ENCODE data around the gene CD274. TPM values are rescaled to one million over a fixed set of nuclear protein-coding genes. Genes with fewer than 3 reads are reported as not detected.

Gene CD274
- total and polyA plus RNA-seq, 2 of the 8 experiments (the other 6 are each of a cell fraction or from before 2014, with no cell fraction given): 0.08 to 0.15 TPM

- Histone ChIP-seq H4K8ac (ENCODE audit: extremely low read depth, insufficient read depth, low read length) (no peak overlapping the region), H2BK15ac (ENCODE audit: low read length) (no peak overlapping the region), H3K4me2 (ENCODE audit: insufficient read depth in 1 of 2, low read depth in 2 of 2, low read length in 2 of 2) (no peak overlapping the region), H3K23me2 (ENCODE audit: low read depth, low read length) (no peaks in the 10 kb centered on the region), H3K4me3 (ENCODE audit: extremely low read depth in 1 of 4, insufficient read depth in 2 of 4, low read depth in 3 of 4, low read length in 4 of 4) (no peak overlapping the region), H3K4ac (replicated peaks; ENCODE audit: insufficient read length, low read depth, low read length) (no peak overlapping the region), H2BK12ac (ENCODE audit: low read depth, low read length) (no peak overlapping the region), H3K79me2 (ENCODE audit: control insufficient read depth in 1 of 2, insufficient read depth in 2 of 2, low read length in 2 of 2) (no peaks in the 10 kb centered on the region), H3K79me1 (ENCODE audit: low read depth, low read length) (no peaks in the 10 kb centered on the region), H3K18ac (ENCODE audit: extremely low read depth, low read length) (no peak overlapping the region), H4K20me1 (replicated peaks in 1 of 2; ENCODE audit: control insufficient read depth in 1 of 2, insufficient read depth in 2 of 2, low read length in 2 of 2) (no peaks in the 10 kb centered on the region), H2AK5ac (ENCODE audit: low read depth, low read length) (no peak overlapping the region), H3K36me3 (ENCODE audit: control insufficient read depth in 2 of 4, insufficient read depth in 4 of 4, low read length in 3 of 4) (no peaks in the 10 kb centered on the region), H4K5ac (ENCODE audit: insufficient read length, low read depth, low read length) (no peak overlapping the region), H3K4me1 (replicated peaks in 1 of 4; ENCODE audit: control insufficient read depth in 3 of 4, insufficient read depth in 4 of 4, low read length in 3 of 4) (no peaks in the 10 kb centered on the region), H3K27ac (ENCODE audit: low read depth, low read length) (no peak overlapping the region), H2AFZ (ENCODE audit: low read length) (no peak overlapping the region), H3K27me3 (replicated peaks in 1 of 4; ENCODE audit: control insufficient read depth in 3 of 4, extremely low read depth in 1 of 4, insufficient read depth in 3 of 4, low read length in 3 of 4) (no peaks in the 10 kb centered on the region), H2BK120ac (replicated peaks; ENCODE audit: low read depth, low read length) (no peak overlapping the region), H4K91ac (replicated peaks; ENCODE audit: insufficient read length, low read length) (no peak overlapping the region), H3K23ac (ENCODE audit: insufficient read length) (no peak overlapping the region), H2BK5ac (ENCODE audit: low read depth, low read length) (no peak overlapping the region), H3K9ac (replicated peaks in 1 of 4; ENCODE audit: extremely low read depth in 1 of 4, low read depth in 3 of 4, low read length in 3 of 4) (no peak overlapping the region), H3K9me3 (ENCODE audit: insufficient read depth in 2 of 2, low read depth in 1 of 2, low read length in 1 of 2) (peaks cover 0 to 4% of the 10 kb centered on the region in 2 experiments; a peak in 1 of 4 replicates), H3K14ac (ENCODE audit: insufficient read length) (no peak overlapping the region), H2BK20ac (ENCODE audit: low read length) (no peak overlapping the region), H3K56ac (replicated peaks; ENCODE audit: insufficient read length, low read depth, low read length) (no peak overlapping the region)
- no peak for FAIRE-seq
- 85% methylated on average over 8 of the region's 8 CpGs; no CpG with 5 or more reads in 1 of the 2 experiments for WGBS, 2 experiments (ENCODE audit: extremely low coverage in 1 of 2, insufficient coverage in 1 of 2, insufficient read length in 1 of 2, insufficient replicate concordance in 2 of 2, low coverage in 1 of 2, low lambda C conversion rate in 2 of 2, missing lambda C conversion rate in 1 of 2)
- CTCF ChIA-PET (ENCODE audit: partially characterized antibody): interaction anchor here (0.6 kb wide), 1 partner anchor 105 kb away, joined by 3 read pairs; no protein-coding TSS in a partner anchor
- DNase-seq (ENCODE audit: low read depth in 1 of 2, low spot score in 2 of 2): no peak
- POLR2A ChIA-PET (ENCODE audit: partially characterized antibody): no interaction called here
- no peak for TF ChIP-seq GTF2F1 (IDR thresholded peaks at IDR 0.05; ENCODE audit: borderline replicate concordance, low read depth, low read length)
- TF ChIP-seq ATF2 (IDR thresholded peaks at IDR 0.05; ENCODE audit: low read length): no peak
- TF ChIP-seq YY1 (IDR thresholded peaks at IDR 0.05; ENCODE audit: low read depth, low read length): no peak
- no peak for TF ChIP-seq NRF1 (IDR thresholded peaks at IDR 0.05; ENCODE audit: low read depth, low read length)
- no peak for TF ChIP-seq RBBP5 (IDR thresholded peaks at IDR 0.05; ENCODE audit: borderline replicate concordance, low read depth, low read length)
- no peak for TF ChIP-seq NANOG (IDR thresholded peaks at IDR 0.05; ENCODE audit: insufficient read depth, low read depth, low read length, poor library complexity, severe bottlenecking)
- TF ChIP-seq SIRT6 (IDR thresholded peaks at IDR 0.05; ENCODE audit: low read length): no peak
- TF ChIP-seq TEAD4 (IDR thresholded peaks at IDR 0.05; ENCODE audit: low read depth, low read length): no peak
- TF ChIP-seq CREB1 (IDR thresholded peaks at IDR 0.05): no peak
- TF ChIP-seq BACH1 (IDR thresholded peaks at IDR 0.05; ENCODE audit: low read length): peak; percentile 86
- no peak for TF ChIP-seq EZH2 (IDR thresholded peaks at IDR 0.05; ENCODE audit: low read depth, low read length, severe bottlenecking)
- no peak for TF ChIP-seq CBX5 (IDR thresholded peaks at IDR 0.05; ENCODE audit: low read depth, low read length)
Observed at GRCh38 chr9:5493679-5494511, 43.6 kb downstream of the CD274 start.
